AG20443 (cell line): ENCODE data around the gene MED14.

ENCODE experiments used
- DNase-seq: peaks from one replicate; pipeline ENCODE4 v3.0.0; 2012; ENCODE audit warnings: low spot score, mixed read lengths

MED14 gene

DNA sequence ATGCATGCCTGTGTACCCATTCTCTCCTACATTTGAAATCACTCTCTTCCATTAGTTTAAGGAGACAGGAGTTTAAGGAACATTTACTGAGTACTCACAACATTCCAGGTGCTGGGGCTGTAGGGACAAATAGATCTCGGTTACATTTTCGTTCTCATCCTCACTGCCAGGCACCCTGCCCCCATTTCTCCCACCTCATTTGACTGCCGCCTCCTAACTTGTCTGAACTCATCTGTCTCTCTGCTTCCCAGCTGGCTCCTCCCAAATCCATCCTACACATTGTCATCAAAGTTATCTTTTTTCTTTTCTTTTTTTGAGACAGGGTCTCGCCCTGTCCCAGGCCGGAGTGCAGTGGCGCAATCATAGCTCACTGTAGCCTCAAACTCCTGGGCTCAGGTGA lies 131.9 kb downstream of the MED14 start:
- DNase-seq, result no peak
